Activated CD4-positive, alpha-beta T cell treated with anti-CD3 and anti-CD28 coated beads for 4 hours (primary cell): Measurements from ENCODE around the gene TMEM236.
"Not testable (repeated sequence)": the region's sequence is repeated elsewhere in the genome, so short reads cannot be mapped to it uniquely, and the experiment has no call there.

ENCODE experiments used
- DNase-seq, 2 donors: peaks; one replicate each; pipeline ENCODE4 v3.0.0-alpha.2; 2020

Gene TMEM236, protein sequence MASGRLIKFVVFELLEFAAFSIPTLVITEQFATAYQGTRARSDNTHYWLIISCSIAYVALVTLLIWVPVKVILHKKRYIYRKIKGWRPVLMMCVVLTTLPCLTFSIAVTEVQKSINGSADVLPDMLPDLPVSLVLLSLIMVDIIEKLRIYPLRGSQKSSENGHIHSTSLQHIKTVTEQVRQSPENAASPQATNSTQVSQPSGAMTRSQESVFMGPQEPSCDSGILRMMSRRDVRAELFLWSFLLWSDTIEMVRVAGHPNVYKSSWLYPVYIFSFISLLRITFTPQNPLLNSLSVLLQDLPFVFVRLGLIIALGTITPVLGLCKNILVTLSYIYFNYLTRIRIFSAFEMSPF

GRCh38 chr10:17751781-17752445, at the start of gene TMEM236:
TMEM236 (plus strand) TSS chr10:17752201; CDS start chr10:17752296, 95 bp downstream.
- no peak for DNase-seq

GRCh38 chr10:17703706-17704105, 48.3 kb upstream of the TMEM236 start:
- no peak for DNase-seq

GRCh38 chr10:17708821-17709220, 43.2 kb upstream of the TMEM236 start:
- no peak for DNase-seq

DNA sequence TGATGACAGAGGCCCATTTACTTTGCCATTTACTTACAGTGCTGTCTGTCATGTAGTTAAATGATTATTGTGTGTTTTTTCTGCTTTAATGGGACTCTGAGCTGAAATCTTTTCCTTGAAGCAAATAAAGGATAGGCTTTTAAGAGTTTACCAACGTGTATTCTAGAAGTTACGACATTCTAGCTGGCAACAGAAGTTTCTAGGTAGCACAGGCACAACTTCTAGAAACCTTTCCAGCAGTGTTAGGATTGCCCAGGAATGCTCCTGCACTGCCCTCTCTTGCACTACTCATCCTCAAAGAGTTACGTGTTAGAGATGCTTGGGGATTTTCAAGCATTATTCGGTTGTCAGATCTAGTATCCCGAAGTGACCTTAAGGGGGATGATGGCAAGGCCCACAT, 42.5 kb upstream of the TMEM236 start:
- DNase-seq: no peak

DNA sequence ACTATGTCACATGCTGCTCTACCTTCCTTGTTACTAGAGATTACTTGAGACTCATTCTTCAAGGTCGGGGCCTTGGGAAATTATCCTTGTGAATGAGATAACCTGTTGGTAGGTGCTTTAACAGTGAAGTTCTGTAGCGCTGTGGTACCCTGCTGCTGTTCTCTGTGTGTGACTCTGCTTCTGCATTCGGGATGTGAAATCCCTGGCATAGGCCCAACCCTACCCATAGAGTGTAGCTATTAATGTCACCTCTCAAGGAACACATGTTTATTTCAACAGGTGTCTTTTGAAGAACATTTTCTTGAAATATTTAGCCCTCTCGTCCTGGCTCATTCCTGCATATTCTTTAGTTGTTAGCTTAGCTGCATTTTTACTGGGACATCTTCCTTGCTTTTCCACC, 41.8 kb upstream of the TMEM236 start:
- no peak for DNase-seq

DNA sequence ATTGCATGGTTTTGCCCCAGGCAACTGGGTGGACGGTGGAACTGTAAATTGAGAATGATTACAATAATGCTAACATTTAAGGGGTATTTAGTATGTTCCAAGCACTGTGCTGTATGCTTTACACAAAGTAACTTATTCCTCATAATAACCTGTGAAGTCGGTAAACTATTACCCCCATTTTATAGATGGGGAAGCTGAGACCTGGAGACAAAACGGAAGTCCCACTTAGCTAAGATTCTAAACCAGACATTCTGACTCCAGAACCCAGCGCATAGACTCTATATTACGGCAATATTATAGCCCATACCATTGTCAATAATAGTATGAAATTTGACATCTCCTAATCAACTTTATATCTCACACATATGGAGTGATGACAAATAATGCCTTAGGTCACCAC, 39.9 kb upstream of the TMEM236 start:
- DNase-seq: no peak

- no peak for DNase-seq
Measured at GRCh38 chr10:17712717-17713471, 39.1 kb upstream of the TMEM236 start.

DNA sequence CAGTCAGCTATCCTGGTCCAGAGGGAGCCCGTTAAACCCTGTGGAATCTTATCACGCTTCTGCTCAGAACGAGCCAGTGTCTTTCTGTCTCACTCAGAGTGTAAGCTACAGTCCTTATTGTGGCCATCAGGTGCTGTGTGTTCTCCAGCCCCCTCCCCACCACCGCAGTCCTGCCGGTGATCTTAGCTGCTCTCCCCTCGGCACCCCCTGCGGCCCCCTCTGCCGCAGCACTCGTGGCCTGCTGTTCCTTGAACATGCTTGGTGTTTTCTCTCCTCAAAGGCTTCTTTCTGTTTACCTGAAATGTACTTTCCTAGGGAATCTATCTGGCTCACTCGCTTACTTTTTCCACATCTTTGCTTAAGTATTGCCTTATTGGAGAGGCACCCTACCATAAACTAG, 38.2 kb upstream of the TMEM236 start:
- no peak for DNase-seq

- DNase-seq: no peak
Measured at GRCh38 chr10:17716161-17716560, 35.8 kb upstream of the TMEM236 start.

DNA sequence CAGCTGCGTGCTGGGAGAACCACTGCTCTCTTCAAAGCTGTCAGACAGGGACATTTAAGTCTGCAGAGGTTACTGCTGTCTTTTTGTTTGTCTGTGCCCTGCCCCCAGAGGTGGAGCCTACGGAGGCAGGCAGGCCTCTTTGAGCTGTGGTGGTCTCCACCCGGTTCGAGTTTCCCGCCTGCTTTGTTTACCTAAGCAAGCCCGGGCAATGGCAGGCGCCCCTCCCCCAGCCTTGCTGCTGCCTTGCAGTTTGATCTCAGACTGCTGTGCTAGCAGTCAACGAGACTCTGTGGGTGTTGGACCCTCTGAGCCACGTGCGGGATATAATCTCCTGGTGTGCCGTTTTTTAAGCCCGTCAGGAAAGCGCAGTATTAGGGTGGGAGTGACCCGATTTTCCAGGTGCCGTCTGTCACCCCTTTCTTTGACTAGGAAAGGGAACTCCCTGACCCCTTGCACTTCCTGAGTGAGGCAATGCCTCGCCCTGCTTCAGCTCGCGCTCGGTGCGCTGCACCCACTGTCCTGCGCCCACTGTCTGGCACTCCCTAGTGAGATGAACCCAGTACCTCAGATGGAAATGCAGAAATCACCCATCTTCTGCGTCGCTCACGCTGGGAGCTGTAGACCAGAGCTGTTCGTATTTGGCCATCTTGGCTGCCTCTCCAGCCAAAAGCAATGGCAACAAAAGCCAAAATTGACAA, 29.5 kb upstream of the TMEM236 start:
- not testable (repeated sequence) for DNase-seq

DNA sequence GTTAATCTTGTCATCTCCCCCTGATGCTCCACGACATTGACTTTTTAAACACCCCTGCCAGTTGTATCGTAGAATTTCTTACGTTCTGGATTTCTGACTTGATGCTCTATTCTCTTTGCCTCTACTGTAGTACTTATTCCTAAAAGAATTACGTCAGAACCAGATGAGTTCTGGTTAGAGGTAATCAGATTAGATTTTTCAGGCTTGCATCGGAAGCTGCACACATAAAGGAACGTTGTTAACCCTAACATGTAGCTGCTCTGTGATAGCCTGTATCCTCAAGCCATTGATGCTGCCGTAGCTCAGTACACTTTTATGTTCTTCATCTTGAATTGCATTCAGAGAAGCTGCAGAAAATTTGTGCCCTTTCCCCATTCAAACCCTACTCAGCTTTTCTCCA, 26.3 kb upstream of the TMEM236 start:
- no peak for DNase-seq

- no peak for DNase-seq
Measured at GRCh38 chr10:17729630-17730029, 22.4 kb upstream of the TMEM236 start.

GRCh38 chr10:17730667-17731066, 21.3 kb upstream of the TMEM236 start:
- DNase-seq: no peak

DNA sequence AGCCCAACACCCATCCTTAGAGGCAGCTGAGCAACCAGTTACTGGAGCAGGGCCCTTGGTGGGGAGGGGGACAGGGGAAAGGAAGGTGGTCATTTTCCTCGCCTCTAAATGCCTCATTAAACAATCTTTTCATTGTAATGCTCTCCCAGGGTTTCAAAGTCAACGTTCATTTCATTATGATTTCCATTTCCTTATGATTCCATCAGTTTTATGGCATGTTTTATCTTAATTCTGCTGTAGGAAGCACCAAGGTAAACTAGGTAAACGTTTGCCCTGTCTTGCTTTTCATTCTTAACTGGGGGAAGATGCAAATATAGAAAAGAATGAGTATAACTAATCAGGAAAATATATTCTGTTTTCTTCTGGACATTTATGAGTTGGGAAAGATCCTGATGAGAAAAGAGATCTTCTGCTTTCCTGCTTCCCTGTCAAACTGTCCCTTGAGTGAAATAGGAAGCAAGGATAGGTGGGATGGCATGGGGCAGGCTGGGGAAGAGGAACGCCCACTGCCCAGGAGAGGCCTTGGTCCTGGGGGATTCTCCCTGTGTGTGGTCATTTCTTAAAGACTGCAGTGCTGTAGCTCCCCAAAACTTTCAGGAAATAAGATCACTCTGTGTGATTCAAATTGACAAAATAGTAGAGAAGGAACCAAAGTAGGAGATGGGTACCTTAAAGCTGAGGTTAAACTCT, 20.5 kb upstream of the TMEM236 start:
- no peak for DNase-seq

GRCh38 chr10:17733620-17734019, 18.4 kb upstream of the TMEM236 start:
- DNase-seq: no peak

DNA sequence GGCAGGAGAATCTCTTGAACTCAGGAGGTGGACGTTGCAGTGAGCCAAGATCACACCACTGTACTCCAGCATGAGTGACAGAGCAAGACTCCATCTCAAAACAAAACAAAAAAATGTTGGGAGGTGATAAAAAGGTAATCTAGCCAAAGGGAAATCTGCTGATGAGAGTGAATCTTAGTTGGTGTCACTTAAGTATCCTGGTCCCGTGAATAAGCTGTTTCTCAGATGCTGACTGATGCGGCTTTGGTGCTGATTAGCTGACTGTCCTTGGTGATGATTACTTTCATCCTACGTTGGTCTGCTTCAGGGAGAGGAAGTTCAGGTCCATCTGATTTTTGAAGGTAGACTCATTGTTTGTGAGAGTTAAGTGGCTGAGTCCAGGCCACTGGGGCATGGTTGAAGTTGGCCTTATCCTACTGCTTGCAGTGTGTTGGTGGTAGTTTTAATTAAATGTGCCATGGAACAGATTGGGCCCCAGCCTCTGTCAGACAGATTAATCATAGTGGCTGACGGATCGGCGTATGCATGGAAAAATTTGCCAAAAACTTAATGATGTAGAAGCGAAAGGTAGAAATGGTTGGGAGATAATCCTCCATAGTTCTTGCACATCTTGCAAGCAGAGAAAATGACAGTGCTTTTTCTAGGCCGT, 17.4 kb upstream of the TMEM236 start:
- DNase-seq: no peak

- no peak for DNase-seq
Measured at GRCh38 chr10:17735166-17735941, 16.6 kb upstream of the TMEM236 start.

DNA sequence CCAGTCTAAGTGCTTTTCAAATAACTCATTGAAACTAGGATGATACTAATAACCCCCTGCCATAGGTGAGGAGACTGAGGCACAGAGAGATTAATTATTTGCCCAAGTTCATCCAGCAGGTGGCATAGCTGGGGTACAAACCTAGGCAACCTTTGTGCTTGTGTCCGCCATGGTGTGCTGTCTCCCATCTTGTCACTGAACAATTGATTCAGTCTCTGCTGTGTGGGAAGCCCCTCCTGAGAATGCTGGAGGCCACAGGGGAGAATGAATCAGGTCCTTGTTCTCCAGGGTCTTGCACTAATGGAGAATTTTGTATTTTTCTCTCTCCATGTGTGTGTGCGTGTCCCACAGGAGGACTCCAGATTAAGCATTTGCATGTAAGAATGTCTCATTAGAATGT, 15.8 kb upstream of the TMEM236 start:
- DNase-seq: no peak

DNA sequence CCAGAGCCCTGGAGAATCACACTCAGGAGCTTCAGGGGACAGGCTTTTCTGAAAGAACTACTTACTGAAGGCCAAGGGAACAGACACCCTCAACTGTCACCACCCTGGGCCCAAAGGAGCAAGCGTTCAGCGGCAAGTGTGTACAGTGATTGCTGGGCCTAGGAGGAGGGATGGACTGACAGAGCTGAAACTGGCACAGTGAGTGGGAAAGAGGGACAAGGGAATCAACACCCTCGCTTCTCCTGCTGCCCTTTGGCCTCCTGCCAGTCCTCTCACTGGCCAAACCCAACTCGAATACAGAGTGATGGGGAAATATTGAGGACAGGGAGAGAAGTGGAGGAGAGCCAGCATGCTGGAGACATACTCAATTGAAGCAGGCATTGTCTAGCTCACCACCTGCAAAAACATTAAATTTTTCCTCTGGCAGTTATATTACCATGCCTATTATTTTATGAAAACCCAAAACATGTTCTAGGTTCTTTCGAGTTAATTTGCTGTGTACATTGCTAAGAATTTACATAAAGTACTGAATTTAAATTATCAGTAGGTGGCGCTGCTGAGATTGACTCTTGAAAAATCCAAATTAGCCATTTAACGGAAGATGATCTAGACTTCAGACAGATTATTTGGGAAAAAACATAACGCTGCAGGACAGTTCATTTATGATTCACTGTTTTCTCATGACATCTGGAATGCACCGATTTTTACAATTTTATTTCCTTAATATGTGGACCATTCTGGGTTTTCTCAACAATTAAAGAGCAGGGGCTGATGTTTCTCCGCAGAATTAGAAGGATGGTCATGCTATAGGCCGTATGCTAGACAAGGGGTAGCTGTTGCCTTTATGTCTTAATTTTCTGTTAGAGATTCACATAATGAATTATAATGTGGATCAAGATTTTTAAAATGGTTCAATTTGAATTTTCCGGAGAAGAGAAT, 14.7 kb upstream of the TMEM236 start:
- no peak for DNase-seq

- no peak for DNase-seq
Measured at GRCh38 chr10:17740668-17741067, 11.3 kb upstream of the TMEM236 start.
